GM10248 (cell line): ENCODE data around the gene CD3G.

Experiments used
- CTCF ChIA-PET: fragments of 300-600 bp; sonication (Branson Sonifier 250); formaldehyde crosslinking; extraction: SDS; loops from one replicate; lab custom pipeline; 2021; ENCODE audit warnings: antibody characterized with exemption; lab: Yijun Ruan, JAX
- POLR2A ChIA-PET: fragments of 350-650 bp; sonication (Branson Sonifier 250); formaldehyde crosslinking; extraction: SDS; loops from one replicate; lab custom pipeline; 2020; ENCODE audit warnings: antibody characterized with exemption; lab: Yijun Ruan, JAX
- DNase-seq: peaks from one replicate; pipeline ENCODE4 v3.0.0; 2012; ENCODE audit errors: extremely low spot score
- TF ChIP-seq, protein P1 (sequence below): IDR thresholded peaks from 2 replicates; pipeline ENCODE4 v1.5.1; 2012; ENCODE audit warnings: mild to moderate bottlenecking, low read depth; ENCODE audit errors: extremely low read depth, missing control alignments, control extremely low read depth

CD3G gene

DNA sequence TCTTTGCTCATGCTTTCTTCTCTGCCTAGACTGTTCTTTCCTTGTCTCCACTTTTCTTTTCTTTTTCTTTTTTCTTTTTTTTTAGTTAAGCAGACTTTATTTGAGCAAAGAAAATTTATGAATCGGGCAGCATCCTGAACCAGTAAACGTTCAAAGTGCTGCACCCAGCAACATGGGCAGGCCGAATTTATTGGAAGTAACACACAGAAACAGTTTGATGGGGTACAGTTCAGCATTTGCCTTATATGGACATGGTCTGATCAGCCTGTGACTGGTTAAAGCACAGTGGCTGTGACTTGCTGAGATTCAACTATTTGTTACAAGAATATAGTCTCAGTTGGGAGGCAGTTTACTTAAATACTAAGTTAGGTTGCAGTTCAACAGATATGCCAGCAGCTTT lies 23.6 kb upstream of the CD3G start:
- ChIA-PET POLR2A (no interaction called here), CTCF (interaction anchor here (1.4 kb wide), 1 partner anchor 9 kb away, joined by 3 read pairs; no protein-coding TSS in a partner anchor)
- DNase-seq: no peak
- TF ChIP-seq, protein P1, sequence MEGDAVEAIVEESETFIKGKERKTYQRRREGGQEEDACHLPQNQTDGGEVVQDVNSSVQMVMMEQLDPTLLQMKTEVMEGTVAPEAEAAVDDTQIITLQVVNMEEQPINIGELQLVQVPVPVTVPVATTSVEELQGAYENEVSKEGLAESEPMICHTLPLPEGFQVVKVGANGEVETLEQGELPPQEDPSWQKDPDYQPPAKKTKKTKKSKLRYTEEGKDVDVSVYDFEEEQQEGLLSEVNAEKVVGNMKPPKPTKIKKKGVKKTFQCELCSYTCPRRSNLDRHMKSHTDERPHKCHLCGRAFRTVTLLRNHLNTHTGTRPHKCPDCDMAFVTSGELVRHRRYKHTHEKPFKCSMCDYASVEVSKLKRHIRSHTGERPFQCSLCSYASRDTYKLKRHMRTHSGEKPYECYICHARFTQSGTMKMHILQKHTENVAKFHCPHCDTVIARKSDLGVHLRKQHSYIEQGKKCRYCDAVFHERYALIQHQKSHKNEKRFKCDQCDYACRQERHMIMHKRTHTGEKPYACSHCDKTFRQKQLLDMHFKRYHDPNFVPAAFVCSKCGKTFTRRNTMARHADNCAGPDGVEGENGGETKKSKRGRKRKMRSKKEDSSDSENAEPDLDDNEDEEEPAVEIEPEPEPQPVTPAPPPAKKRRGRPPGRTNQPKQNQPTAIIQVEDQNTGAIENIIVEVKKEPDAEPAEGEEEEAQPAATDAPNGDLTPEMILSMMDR: no peak

DNA sequence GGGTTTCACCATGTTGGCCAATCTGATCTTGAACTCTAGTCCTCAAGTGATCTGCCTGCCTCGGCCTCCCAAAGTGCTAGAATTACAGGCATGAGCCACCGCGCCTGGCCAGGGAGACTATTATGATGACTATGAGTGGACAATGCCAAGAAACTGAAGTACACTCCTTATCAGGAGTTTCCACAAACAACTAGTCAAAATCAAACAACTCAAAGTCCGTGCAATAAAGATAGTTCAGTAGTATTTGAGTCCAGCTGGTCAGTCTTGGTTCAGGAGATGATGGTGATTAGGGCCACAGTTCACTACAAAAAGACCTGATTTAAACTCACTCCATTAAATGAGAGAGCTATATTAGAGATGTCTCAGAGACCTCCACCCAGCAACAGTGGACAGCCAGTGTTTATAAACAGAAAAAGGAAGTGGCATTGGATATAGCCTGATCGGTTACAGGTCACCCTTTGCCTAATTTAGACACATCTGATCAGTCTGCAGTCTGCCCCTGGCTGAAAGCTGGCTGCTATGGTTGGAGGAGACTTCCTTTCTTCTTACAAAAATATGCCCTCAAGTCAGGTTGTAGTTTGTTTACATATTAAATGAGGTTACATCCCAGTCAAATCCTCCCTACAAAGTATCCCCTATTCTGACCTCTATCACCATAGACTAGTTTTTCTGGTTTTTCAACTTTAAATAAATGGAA lies 22.6 kb upstream of the CD3G start:
- no peak for DNase-seq
- ChIA-PET POLR2A (no interaction called here), CTCF (no interaction called here)
- TF ChIP-seq, protein P1: no peak

DNA sequence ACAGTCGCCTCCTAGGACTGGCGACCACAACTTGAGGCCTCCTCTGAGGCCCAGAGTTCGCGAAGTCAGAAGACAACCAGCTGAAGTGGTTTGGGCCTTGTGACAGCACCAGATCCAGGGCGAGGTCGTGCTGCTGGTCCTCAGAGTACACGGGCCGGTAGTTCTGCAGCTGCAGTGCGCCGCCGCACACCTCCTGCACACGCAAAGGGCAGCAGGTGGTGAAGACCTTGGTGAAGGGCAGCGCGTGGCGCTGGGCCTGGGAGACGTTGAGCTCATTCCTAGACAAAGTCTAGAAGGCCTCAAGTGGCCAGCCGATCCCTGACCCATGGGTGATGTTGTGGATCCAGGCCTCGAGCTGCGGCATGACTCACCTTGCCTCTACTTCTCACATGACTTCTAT lies 21.4 kb upstream of the CD3G start:
- CTCF ChIA-PET: interaction anchor here (0.6 kb wide), 1 partner anchor 27 kb away, joined by 3 read pairs; no protein-coding TSS in a partner anchor
- POLR2A ChIA-PET: no interaction called here
- no peak for DNase-seq
- TF ChIP-seq, protein P1: no peak

DNA sequence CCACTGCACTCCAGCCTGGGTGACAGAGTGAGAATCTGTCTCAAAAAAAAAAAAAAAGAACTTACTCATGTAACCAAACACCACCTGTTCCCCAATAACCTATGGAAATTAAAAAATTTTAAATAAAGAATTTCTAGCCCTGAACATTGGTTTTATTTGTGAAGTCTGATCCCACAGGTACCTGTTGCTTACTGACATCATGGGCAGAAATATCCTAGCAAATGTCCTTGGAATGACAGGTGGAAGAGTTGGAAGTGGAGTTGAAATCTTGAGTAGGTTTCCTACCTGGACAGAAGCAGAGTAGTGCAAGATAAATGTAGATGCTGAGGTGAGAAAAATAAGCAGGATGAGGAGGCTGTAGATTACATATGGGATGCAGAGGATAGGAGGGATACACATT lies 18.9 kb upstream of the CD3G start:
- POLR2A ChIA-PET: no interaction called here

DNA sequence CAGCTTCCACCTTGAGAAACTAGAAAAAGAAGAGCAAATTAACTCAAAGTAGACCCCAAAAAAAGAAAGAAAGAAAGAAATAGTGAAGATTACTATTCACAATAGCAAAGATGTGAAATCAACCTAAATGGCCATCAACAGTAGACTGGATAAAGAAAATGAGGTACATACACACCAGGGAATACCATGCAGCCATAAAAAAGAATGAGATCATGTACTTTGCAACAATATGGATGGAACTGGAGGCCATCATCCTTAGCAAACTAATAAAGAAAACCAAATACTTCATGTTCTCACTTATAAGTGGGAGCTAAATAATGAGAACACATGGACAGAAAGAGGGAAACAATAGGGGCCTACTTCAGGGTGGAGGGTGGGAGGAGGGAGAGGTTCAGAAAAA lies 15.4 kb upstream of the CD3G start:
- CTCF ChIA-PET: no interaction called here
- TF ChIP-seq, protein P1: no peak
- no peak for DNase-seq
- POLR2A ChIA-PET: no interaction called here

More for the DNA sequence above, 18.9 kb upstream of the CD3G start:
- no peak for DNase-seq
- CTCF ChIA-PET: interaction anchor here (1.6 kb wide), 1 partner anchor 26 kb away, joined by 3 read pairs; no protein-coding TSS in a partner anchor
- TF ChIP-seq, protein P1: no peak

DNA sequence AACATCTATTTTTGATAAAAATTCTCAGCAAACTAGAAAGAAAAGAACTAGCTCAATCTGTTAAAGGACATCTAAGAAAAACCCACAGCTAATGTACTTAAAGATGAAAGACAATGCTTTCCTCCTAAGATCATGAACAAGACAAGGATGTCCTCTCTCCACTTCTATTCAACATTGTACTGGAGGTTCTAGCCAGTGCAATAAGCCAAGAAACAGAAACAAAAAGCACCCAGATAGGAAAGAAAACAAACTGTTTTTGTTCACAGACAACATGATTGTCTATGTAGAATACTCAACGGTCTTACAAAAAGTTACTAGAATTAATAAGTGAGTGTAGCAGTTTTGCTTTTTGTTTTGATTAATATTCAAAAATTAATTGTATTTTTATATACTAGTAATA lies 9.4 kb upstream of the CD3G start:
- TF ChIP-seq, protein P1: no peak
- ChIA-PET POLR2A (no interaction called here), CTCF (no interaction called here)
- DNase-seq: no peak

DNA sequence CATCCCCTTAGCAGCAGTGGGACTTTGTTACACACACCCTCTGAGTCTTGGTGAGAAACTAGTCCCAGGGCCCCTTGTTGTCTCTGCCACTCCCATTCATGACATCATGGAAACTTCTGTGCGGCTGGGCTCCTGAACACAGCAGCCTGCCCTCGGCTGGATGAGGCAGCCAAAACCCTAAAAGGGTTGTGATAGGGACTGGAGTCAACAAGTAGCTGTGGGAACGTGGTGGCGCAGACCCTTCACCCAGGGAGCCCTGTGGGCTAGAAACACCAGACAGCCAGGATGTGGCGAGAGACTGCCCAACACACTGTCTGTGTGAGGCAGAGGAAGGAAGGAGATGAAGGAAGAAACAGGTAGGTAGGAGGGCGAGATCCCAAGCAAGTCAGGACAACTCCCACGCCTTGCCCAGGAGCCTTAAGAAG lies 5.5 kb upstream of the CD3G start:
- TF ChIP-seq, protein P1: no peak
- ChIA-PET POLR2A (no interaction called here), CTCF (interaction anchor here (1.3 to 1.8 kb wide), 5 partner anchors 10 to 140 kb away, joined by 3 to 7 read pairs (median 4); no protein-coding TSS in a partner anchor)
- peak; percentile 68 for DNase-seq
